DND-41 (cell line): ENCODE measurements around the gene DNAAF5.

ENCODE experiments used
- CTCF ChIP-seq: IDR thresholded peaks from 2 replicates; pipeline ENCODE4 v1.5.1; 2012; ENCODE audit warnings: borderline replicate concordance, low read length, moderate library complexity, mild to moderate bottlenecking; ENCODE audit not compliant: poor library complexity, severe bottlenecking; ENCODE audit errors: extremely low read depth
- EZH2 ChIP-seq: IDR thresholded peaks from 3 replicates; pipeline ENCODE4 v1.6.1; 2012; ENCODE audit warnings: borderline replicate concordance, low read depth, mild to moderate bottlenecking, moderate library complexity, low read length, inconsistent platforms; ENCODE audit not compliant: severe bottlenecking

- TF ChIP-seq CTCF (no peak), EZH2 (no peak)
These were observed 44.9 kb downstream of the DNAAF5 start for GRCh38 chr7:771234-772004.
